Measurements from ENCODE around the gene CHMP2A.

DNA sequence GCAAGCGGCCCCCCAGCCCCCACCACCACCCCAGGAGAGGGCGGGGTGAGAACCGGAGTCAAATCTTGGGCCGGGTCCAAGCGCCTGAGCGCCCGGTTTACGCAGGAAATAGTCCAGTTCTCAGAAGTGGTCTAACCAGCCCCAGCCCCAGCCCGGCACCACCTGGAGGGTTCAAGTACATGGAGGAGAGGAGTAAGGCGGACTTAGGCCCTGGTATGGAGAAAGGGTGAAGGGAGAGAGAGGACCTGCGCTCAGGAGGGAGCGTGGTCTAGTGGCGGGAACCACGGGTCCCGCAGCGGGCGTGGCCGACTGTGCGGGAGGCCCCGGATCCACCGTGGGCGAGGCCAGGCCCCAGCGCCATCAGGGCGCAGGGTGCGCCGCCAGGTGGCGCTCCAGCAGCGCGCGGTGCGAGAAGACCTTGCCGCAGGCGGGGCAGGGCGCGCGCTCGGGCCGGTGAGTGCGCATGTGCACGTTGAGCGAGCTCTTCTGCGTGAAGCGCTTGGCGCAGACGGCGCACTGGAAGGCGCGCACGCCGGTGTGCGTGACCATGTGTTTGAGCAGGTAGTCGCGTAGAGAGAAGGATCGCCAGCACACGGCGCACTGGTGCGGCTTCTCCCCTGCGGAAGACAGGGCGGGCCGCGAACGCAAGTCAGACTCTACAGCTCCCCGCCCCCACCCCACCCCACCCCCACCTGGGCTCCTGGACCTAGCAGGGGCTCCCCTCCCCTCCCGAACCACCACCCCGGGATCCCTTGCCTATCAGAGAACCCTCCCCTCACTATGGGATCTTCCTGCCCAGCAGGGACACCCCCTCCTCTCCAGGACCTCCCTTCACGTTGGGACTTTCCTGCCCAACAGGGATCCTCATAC, 41.0 kb downstream of the CHMP2A start:
- TF ChIP-seq, protein P1, sequence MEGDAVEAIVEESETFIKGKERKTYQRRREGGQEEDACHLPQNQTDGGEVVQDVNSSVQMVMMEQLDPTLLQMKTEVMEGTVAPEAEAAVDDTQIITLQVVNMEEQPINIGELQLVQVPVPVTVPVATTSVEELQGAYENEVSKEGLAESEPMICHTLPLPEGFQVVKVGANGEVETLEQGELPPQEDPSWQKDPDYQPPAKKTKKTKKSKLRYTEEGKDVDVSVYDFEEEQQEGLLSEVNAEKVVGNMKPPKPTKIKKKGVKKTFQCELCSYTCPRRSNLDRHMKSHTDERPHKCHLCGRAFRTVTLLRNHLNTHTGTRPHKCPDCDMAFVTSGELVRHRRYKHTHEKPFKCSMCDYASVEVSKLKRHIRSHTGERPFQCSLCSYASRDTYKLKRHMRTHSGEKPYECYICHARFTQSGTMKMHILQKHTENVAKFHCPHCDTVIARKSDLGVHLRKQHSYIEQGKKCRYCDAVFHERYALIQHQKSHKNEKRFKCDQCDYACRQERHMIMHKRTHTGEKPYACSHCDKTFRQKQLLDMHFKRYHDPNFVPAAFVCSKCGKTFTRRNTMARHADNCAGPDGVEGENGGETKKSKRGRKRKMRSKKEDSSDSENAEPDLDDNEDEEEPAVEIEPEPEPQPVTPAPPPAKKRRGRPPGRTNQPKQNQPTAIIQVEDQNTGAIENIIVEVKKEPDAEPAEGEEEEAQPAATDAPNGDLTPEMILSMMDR (conservative IDR thresholded peaks at IDR 0.05; ENCODE audit: low read length): peak; percentile 76
- TF ChIP-seq EZH2phosphoT487 (IDR thresholded peaks at IDR 0.05; ENCODE audit: borderline replicate concordance, low read depth, low read length): no peak

Measured in OCI-LY7 (cell line).